Measurements from ENCODE around the gene LENEP.

GRCh38 chr1:154999571-155000410 is 6.4 kb downstream of the LENEP start:
- no peak for TF ChIP-seq CTCF (IDR thresholded peaks at IDR 0.05)
- no peak for TF ChIP-seq EZH2phosphoT487 (IDR thresholded peaks at IDR 0.05)

Measured in neural progenitor cell (in vitro differentiated cells).